Stimulated activated CD8-positive, alpha-beta memory T cell treated with anti-CD3 and anti-CD28 coated beads, Interleukin-7, amount 100 ng/mL, for 1 hour (primary cell): Measurements from ENCODE around the gene IL1RL1.

Experiments used
- DNase-seq, 2 donors: peaks; one replicate each; pipeline ENCODE4 v3.0.0-alpha.2; 2020; ENCODE audit warnings: low read depth in 2 of 2

The IL1RL1 gene

GRCh38 chr2:102335871-102336366, 24.6 kb downstream of the IL1RL1 start:
- no peak for DNase-seq

GRCh38 chr2:102336502-102336945, 25.2 kb downstream of the IL1RL1 start:
- no peak for DNase-seq

- no peak for DNase-seq
These were observed 25.6 kb downstream of the IL1RL1 start for GRCh38 chr2:102337012-102337411.

- no peak for DNase-seq
These were observed 26.4 kb downstream of the IL1RL1 start for GRCh38 chr2:102337481-102338386.

- no peak for DNase-seq
These were observed 29.4 kb downstream of the IL1RL1 start for GRCh38 chr2:102340778-102341177.

- DNase-seq: no peak
These were observed 31.5 kb downstream of the IL1RL1 start for GRCh38 chr2:102342888-102343287.

GRCh38 chr2:102344397-102344796, 33.0 kb downstream of the IL1RL1 start:
- DNase-seq: no peak

- DNase-seq: no peak
These were observed 34.1 kb downstream of the IL1RL1 start for GRCh38 chr2:102345329-102345920.

GRCh38 chr2:102346381-102347130, 35.2 kb downstream of the IL1RL1 start:
- no peak for DNase-seq

- DNase-seq: no peak
These were observed 38.9 kb downstream of the IL1RL1 start for GRCh38 chr2:102350137-102350793.

GRCh38 chr2:102355526-102356380, 44.4 kb downstream of the IL1RL1 start, which contains the start of gene IL18R1:
IL18R1 (plus strand) TSS chr2:102355796; CDS start chr2:102362661, 6,865 bp downstream.
- peak; percentile 32 to 48 for DNase-seq

GRCh38 chr2:102356381-102356712, 45.0 kb downstream of the IL1RL1 start:
- DNase-seq: no peak

- no peak for DNase-seq
These were observed 45.4 kb downstream of the IL1RL1 start for GRCh38 chr2:102356741-102357140.

- no peak for DNase-seq
These were observed 46.6 kb downstream of the IL1RL1 start for GRCh38 chr2:102357937-102358336.

GRCh38 chr2:102358496-102358895, 47.1 kb downstream of the IL1RL1 start:
- no peak for DNase-seq

- DNase-seq: no peak
These were observed 48.2 kb downstream of the IL1RL1 start for GRCh38 chr2:102359527-102359926.

- DNase-seq: no peak
These were observed 50.4 kb downstream of the IL1RL1 start for GRCh38 chr2:102361632-102362241.

- no peak for DNase-seq
These were observed 54.4 kb downstream of the IL1RL1 start for GRCh38 chr2:102365763-102366162.

- no peak for DNase-seq
These were observed 55.2 kb downstream of the IL1RL1 start for GRCh38 chr2:102366406-102367112.
